ENCODE results near the gene ACTR3.

Gene ACTR3

GRCh38 chr2:114006460-114006859 is 116.6 kb downstream of the ACTR3 start:
- FAIRE-seq = no peak

DNA sequence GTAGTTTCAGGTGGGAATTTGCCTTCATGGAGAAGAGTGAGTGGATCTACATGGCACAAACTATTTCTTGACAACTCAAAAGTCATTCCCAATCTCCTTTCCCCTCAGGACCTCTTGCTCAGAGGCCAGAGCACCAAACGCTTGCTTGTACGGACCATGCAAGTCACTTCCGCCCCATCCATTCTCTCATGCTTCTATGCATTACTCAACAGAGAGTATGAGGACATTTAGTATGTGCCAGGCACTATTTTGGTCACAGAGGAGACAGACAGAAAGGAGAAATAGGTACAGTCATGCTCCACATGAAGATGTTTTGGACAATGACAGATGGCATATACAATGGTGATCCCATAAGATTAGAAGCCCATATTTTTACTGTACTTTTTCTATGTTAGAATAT is 117.5 kb downstream of the ACTR3 start:
- FAIRE-seq = no peak

DNA sequence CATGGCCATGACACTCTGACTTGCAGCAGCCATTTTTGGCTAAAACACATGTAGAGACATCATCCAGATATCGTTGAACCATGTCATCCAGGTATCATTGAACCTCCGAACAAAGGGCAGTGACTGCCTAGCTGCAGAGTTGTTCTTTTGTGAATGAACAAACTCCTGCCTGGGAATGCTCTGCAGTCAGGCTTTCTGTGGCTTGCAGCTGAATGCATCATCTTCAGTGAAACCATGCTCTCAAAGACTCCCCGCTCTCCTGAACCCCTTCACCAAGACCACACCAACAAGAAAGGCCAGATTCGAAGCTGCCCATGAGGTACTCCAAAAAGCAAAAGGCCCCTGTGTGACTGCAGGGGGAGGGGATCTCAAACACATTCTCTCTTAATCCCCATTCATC is 118.8 kb downstream of the ACTR3 start:
- FAIRE-seq = no peak

DNA sequence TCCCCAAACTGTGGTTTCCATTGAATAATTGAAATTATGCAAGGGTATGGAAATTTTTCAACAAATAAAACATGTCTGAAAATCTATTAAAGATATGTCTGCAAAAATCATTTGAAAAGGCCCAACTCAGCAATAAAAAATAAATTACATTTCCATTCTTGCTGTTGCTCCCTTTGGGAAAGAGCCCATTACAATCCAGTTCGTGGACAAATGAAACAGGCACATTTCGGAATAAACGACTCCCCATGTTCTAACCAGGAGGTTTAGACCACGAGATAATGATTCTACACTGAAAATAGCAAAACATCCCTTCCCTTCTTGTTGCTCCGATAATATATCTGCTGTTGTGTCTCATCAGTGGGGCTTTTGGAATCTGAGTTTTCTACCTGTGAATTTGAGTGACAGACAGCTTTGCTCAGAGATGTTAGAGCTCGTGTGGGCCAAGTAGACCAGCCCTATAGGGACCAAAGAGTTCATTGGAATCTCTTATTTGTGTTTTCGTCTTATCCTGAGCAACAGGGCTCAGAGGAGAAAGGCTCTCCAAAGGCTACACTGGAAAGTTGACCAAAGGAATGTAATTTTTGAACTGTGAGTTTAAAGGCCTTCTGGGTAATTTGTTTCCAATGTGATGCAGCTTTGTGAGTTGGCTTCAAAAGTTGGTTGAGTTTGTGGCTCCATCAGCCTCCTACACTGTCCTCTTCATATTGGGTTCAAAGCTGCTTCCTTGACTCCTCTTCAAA is 119.5 kb downstream of the ACTR3 start:
- FAIRE-seq = no peak

- FAIRE-seq = no peak
Observed at GRCh38 chr2:114010001-114010400, 120.1 kb downstream of the ACTR3 start.

GRCh38 chr2:114011713-114012112 is 121.8 kb downstream of the ACTR3 start:
- FAIRE-seq = no peak
